ENCODE data around the gene SKIC2.
"Not testable (repeated sequence)": the region's sequence is repeated elsewhere in the genome, so short reads cannot be mapped to it uniquely, and the experiment has no call there.

SKIC2 gene

DNA sequence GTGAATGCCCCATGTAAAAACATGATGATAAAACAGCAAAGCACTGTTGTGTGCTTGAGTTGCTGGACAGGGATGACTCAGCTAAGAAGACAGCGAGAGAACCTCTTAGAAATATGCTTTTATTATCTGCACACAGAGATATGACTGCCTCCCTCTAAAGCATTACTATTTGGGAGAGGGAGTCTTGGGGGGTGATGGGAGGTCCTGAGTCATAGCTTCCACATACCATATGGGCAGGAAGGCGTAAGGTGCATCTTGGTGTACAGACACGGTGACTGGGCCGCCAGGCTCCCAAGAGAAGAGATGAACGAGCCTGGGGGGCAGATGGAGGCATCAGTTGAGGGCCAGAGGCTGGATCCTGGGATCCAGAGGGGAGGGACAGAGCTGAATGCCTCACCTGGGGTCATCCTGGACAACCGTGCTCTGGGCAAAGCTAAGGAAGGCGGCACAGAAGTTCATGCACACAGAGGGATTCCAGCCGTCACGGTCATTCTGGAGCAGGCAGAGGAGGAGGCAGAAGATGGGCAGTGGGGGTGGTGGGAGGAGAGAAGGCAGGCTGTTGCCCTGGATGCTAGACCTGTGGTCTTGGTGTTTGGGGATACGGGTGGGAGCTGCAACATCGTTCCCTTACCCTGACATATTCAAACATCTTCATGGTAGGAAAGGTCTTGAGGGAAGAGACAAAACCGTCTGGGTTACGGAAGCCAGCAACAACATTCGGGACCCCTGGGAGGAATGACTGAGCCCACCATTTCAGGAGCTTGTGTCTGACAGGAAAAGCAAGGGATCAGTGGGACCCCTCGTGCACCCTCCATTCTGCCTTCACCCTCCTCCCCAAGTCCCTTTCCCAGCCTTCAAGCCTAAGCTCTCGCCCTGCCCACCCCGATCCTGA, 11.0 kb downstream of the SKIC2 start:
- peak; percentile 22 for DNase-seq

DNA sequence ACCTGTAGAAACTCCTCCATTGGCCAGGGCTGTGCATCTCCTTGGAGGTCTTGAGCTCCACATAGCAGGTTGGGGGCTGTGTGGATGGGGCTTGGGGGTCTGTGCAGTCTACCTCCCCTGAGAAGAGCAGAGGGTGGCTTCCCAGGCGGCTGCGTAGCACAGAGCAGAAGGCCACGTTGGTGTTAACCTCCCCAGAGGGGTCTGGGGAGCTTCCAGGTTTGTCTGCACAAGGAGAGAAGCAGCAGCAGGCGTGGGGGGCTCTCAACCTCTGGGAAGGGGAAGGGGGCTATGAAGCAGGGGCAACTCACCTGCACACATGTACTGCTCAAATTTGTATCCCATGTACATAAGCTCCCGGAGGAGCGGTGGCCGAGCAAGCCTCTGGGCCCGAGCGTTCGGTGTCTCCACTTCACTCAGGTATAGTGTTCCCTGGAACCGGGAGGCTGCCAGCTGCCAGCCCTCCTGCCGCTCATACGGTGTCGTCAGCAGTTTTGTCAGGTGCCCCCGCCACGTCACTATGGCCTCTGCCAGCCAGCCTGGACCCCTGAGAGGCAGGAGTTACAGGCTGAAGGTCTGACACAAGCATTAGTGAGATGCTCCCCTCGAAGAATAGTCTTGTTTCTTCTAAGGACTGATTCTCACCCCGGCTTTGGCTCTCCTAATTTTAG, 11.8 kb downstream of the SKIC2 start:
- peak; percentile 89 for DNase-seq

DNA sequence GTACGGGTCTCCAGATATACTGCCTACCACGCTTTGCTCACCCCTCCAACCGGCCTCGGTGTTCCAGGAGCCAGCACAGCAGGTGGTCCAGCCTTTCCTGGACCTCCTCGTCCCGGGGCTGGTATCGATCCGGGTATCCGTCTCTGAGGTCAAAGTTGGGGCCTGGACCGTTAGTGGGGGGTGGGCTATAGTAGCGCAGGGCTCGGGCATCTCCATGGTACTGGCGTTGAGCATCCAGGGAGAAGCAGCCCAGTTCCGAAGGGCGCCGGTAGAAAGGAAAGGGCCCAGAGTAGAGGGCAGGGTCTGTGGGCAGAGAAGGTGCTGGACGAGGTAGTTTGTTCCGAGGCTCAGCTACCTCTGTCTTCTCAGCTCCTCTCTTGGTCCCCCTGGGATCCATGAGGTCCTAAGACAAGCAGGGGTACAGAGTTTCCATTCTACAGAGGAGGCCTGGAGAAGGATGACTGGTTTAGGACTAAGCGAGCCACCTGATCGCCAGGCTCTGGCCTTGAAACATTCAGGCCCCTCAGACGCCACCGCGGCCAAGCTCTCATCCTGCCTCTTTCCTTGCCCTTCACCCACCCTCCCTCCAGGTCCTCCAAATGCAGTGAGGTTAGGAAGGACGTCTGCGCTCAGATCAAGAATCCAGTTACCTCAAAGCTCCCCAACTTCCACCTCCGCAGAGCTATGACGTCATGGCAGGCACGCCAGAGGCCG, 12.5 kb downstream of the SKIC2 start:
- no peak for DNase-seq

DNA sequence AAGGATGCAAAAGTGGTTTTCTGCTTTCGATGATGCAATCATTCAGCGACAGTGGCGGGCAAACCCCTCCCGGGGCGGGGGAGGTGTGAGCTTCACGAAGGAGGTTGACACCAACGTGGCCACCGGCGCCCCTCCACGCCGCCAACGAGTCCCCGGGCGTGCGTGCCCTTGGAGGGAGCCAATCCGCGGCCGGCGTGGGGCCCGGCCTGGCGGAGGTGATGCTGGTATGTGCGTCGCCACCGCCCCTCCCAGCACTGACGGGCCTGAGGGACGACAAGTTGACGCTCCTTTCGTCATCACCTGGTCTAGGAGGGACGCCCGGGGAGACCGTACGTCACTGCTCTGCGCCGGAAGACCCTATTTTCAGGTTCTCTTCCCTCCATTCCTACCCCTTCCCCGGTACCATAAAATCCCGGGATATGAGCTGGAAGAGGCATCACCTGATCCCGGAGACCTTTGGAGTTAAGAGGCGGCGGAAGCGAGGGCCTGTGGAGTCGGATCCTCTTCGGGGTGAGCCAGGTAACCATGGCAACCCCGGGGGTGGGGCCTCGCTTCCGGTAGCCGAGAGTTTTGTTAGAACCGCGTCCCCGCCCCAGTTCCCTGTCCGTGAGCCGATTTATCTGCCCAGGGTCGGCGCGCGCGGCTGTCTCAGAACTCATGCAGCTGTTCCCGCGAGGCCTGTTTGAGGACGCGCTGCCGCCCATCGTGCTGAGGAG, 13.2 kb downstream of the SKIC2 start, which contains the start of gene DXO:
Gene DXO (minus strand): TSS at position 146 of the 716 bp plus-strand sequence. CDS start 463 bp downstream, outside the sequence.
- DNase-seq, result peak; percentile 99

DNA sequence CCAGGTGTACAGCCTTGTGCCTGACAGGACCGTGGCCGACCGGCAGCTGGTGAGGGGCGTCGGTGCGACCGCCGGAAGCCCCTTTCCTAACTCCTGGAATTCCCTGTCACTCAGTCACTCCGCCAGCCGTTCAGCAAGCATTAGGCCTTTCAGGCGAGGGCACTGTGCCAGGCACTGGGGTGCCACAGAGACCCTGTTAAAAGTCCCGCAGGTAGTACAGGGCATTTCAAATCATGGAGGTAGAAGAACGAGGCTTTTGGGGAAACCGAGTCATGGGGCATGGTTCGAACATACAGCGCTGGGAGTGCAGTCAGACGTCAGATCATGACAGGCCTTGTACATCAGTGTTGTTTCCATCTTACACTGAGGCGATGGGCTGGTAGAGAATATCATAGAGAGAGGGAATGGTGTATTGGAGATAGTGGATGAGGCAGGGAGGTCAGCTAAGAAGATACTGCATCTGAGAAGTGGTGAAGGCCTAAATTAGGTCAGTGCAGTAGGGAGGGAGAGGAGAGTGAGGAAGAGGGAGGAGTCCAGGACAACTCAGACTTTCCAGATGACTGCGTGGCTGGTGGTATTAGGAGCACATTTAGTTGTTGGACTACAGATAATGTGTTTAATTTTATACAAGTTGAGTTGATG, 13.9 kb downstream of the SKIC2 start:
- peak; percentile 54 for DNase-seq

DNA sequence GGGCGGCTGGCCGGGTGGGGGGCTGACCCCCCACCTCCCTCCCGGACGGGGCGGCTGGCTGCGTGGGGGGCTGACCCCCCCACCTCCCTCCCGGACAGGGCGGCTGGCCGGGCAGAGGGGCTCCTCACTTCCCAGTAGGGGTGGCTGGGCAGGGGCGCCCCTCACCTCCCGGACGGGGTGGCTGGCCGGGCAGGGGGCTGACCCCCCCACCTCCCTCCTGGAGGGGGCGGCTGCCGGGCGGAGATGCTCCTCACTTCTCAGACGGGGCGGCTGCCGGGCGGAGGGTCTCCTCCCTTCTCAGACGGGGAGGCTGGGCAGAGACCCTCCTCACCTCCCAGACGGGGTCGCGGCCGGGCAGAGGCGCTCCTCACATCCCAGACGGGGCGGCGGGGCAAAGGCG, 17.1 kb downstream of the SKIC2 start:
- DNase-seq, result not testable (repeated sequence)

DNA sequence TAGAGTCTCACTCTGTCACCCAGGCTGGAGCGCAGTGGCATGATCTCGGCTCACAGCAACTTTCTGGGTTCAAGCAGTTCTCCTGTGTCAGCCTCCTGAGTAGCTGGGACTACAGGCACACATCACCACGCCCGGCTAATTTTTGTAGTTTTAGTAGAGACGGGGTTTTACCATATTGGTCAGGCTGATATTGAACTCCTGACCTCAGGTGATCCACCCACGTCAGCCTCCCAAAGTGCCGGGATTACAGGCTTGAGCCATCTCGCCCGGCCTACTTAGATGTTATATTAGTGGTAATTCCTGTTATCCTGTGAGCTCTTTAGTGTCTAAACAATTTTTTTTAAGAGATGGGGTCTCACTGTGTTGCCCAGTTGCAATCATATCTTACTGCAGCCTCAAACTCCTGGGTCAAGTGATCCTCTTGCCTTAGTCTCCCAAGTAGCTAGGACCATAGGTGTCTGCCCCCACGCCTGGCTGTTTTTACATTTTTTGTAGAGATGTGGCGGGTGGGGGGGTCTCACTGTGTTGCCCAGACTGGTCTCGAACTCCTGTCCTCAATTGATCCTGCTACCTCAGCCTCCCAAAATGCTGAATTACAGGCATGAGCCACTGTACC, 18.9 kb downstream of the SKIC2 start:
- no peak for DNase-seq

DNA sequence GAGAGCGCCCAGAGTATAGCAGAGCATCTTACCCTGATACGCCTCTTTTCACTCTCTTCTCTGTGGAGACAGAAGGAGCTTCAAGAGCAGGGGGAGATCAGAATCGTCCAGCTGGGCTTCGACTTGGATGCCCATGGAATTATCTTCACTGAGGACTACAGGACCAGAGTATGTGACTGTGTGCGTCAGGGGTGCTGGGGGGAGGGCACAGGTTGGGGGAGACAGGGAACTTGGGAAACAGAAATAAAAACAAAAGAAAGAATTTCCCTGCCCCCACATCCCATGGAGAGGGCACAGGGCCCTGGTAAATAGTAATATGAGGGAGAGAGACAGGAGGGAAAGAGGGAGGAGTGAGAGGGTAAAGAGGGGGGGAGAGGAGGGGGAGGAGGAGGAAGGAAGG, 19.9 kb downstream of the SKIC2 start:
- DNase-seq, result no peak

DNA sequence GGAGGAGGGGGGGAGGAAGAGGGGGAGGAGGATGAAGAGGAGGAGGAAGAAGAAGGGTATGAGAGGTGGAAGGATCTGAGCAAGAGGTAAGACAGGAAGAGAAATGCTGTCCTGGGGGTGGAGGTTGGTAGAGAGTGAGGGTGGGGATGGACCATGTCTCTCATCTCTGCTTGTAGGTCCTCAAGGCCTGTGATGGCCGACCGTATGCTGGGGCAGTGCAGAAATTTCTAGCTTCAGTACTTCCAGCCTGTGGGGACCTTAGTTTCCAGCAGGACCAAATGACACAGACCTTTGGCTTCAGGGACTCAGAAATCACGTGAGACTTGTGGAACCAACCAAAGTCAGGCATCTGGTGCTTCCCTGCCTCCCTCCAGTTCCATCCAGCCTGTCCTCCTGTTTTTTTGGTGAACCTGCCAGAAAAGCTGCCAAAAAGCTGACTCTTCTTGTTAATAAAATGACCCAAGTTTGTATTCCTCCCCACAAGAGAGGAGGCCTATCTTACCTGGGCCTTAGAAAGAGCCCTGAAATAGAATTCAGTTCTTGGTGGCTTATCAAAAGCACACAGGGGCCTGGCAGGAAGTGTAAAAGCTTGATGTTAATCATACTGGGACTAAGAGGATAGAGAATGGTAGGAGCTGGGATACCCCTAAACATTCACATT, 20.4 kb downstream of the SKIC2 start:
- DNase-seq, result no peak

DNA sequence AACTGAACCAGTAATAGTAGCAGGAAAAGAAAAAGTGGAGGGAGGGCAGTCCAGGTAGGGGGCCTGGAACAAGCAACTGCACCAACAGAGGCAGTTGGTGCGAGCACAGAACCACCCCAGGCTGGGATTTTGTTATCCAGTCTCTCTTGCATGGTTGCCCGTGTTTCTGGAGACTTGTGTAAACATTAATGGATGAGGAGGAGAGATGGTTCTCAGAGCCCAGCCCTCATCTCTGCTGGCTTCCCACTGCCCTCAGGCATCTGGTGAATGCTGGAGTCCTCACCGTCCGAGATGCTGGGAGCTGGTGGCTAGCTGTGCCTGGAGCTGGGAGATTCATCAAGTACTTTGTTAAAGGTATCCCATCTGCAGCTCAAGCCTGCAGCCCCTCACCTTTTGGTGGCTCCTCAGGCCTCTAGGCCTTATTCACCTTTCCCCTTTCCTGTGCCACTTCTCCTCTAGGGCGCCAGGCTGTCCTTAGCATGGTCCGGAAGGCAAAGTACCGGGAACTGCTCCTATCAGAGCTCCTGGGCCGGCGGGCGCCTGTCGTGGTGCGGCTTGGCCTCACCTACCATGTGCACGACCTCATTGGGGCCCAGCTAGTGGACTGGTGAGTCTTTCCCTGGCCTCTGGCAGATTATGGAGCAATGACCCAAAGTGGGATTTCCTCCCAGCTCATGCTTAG, 21.4 kb downstream of the SKIC2 start:
- DNase-seq, result not testable (repeated sequence)

DNA sequence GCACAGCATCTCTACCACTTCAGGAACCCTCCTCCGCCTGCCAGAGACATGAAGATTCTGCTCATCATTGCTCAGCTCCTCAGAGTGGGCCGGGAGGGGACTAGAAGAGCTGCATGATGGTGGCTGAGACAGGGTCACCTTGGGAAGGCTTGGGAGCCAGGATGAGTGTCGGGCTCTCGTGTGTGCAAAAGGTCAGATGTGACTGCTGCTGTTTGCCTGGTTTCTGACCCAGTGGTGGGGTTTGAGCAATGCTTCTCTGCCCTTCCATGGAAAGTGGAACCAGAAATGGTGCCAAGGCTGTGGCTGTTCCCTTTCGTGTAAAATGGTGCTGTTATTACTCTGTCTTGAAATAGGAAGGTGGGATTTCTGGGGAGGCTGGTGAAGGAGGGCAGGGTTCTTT, 22.0 kb downstream of the SKIC2 start:
- DNase-seq, result not testable (repeated sequence)

DNA sequence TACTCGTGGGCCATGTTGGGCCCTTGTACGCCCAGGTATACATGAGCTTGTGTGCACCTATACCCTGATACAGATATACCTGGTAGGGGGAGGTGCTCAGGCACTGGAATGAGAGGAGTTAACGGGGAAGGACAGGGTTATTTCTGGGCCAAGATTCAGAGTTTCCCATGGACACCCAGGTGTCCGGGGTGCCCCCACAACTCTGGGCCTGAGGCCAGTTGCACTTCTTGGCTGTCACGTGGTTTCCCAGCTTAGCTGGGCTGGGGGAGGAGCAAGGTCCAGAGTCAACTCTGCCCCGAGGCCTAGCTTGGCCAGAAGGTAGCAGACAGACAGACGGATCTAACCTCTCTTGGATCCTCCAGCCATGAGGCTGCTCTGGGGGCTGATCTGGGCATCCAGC, 22.8 kb downstream of the SKIC2 start, which contains the start of gene C4A:
Gene C4A (plus strand): TSS at position 314 of the 400 bp plus-strand sequence. CDS start 51 bp downstream, at position 365.
- not testable (repeated sequence) for DNase-seq

DNA sequence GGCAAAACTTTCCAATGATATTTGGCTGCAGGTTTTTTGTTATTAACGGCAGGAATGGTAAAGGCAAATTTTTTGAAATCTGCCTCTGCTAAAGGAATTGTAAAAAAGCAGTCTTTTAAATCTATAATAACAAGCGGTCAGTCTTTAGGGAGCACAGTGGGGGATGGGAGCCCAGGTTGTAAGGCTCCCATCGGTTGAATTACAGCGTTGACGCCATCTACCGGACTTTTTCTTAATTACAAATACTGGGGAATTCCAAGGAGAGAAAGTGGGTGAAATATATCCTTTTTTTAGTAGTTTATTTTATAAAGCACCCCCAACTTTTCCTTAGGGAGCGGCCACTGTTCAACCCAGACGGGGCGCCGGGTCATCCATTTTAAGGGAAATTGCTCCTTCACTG, 30.4 kb downstream of the SKIC2 start:
- not testable (repeated sequence) for DNase-seq

DNA sequence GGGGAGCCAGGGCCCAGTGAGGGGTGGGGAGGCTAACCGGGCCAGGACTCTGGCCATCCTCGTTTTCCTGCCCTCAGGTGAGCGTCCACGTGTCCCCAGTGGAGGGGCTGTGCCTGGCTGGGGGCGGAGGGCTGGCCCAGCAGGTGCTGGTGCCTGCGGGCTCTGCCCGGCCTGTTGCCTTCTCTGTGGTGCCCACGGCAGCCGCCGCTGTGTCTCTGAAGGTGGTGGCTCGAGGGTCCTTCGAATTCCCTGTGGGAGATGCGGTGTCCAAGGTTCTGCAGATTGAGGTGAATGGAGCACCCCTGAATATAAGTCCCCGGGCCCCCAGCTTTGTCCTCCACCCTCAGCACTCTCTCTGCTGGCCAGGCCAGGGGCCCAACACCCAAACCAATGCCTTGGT, 35.4 kb downstream of the SKIC2 start:
- DNase-seq, result not testable (repeated sequence)

DNA sequence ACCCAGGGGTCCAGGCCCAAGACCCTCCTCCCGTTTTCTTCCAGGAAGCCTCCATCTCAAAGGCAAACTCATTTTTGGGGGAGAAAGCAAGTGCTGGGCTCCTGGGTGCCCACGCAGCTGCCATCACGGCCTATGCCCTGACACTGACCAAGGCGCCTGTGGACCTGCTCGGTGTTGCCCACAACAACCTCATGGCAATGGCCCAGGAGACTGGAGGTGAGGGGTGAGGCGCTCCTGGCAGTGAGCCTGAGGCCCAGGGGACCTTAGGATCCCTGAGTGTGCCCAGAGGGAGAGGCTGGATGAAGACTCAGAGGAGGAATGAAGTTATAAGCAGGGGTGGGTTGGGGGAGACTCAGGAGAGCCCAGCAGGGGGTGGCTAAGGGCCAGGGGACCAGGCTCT, 37.4 kb downstream of the SKIC2 start:
- not testable (repeated sequence) for DNase-seq

DNA sequence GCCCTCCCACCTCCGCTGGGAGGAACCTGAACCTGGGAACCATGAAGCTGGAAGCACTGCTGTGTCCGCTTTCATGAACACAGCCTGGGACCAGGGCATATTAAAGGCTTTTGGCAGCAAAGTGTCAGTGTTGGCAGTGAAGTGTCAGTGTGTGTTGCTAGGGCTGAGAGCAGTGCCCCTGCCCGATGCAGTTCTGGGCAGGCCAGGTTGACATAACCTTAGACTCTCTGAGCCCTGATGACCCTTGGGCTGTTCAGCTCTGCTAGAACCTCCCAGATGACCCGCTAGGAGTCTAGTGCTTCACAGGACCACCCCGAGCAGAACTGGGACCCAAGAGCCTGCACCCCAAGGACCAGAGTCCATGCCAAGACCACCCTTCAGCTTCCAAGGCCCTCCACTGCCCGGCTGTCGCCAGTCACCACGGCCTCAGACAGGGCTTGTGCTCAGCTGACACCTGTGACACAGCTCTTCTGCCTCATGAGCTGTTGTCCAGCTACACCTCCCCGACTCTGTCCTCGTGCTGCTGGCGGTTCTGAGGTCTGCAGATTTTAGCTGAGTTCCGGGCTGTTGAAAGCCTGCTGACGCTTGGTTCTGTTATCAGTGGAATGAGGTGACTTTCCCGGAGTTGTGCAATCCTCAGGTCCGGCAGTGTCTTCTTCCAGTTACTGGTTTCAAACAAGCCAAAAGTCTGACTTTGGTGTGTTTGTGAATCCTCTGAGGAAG, 43.7 kb downstream of the SKIC2 start:
- DNase-seq, result not testable (repeated sequence)

DNA sequence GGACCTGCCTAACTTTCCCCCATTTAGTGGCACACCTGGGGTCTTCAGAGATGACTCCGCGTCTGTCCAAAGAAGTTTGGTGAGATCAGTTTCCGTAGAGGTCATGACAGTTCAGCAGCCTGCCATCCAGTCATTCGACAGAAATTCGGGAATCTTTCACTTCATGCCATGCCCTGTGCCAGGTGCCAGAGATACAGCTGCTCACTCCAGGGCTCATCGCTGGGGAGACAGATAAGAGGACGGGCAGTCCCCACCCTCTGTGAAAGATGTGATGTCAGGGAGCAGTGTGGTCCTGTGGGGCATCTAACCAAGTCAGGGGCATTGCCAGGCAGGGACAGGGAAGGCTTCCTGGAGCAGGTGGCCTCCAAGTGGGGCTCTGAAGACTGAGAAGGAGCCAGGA, 44.3 kb downstream of the SKIC2 start:
- not testable (repeated sequence) for DNase-seq

DNA sequence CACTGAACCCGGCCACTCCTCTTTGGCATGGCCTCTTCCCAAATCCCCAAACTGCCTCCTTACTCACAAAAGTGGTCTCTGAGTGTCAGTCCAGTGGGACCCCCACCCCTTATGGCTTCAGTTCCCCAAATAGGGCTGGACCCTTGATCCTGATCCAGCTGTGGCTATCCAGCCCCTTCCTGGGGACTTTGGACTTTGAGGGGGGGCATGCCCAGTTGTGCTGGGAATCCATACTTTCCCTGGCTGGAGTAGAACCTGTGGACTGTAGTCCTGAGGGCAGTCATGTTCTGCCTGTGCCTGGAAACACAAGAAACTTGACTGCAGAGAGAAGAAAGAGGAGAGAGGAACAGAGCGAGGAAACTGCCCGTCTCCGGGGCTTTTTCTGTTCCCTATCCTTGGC, 45.4 kb downstream of the SKIC2 start:
- not testable (repeated sequence) for DNase-seq

DNA sequence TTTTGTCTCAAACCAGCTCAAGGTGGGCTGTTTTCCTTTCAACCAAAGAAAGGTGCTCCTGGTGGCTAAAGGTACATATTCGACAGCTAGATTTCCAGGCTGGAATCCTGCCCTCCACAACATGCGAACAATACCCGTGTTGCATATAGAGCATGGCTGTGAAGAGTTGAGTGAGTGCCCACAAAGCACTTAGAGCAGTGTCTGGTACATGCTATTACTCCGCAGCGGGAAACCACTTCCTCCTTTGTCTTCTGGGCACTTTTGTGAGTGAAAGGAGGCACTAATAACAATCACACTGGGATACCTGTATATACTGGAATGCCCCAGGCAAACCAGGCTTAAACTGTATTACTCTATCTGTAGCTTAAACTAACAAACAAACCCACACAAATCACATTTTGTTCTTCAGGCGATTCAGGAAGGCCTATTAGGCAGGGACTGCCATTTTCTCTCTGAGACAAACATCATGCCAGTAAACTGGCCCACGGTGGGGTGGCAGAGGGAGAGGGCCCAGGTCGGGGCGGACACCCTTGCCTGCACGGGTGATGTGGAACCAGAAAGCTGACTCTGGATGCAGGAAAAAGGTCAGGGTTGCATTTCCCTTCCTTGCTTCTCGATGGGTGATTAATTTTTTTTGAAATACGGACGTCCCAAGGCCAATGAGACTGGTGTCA, 46.0 kb downstream of the SKIC2 start:
- DNase-seq, result not testable (repeated sequence)
